Measurements from ENCODE around the gene CDC27. TPM values are rescaled to one million over a fixed set of nuclear protein-coding genes. Genes with fewer than 3 reads are reported as not detected.

The CDC27 gene
- total and polyA plus RNA-seq, 2 donors (not counting 3 experiments of a cell fraction or from before 2014, with no cell fraction given) = 76.1 to 172 TPM

DNA sequence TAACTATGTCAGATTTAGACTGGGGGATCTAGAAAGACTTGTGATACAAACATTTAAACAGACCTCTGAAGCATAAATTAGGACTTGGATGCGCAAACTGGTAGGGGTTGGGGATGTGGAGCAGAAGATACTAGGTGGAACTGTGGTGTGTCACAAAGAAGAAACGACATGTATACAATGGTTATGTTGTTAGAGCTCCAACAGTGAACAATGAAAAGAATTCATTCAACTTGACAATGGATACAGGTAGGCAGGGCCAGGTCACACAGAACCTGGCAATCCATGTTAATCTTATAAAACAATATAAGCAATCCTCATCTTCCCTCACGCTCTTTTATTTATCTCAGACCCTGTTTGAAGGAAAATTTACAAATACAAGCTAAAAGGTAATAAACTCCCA, 102.0 kb downstream of the CDC27 start:
- peaks cover 36% of the 10 kb centered on the region for H3K79me2 ChIP-seq (ENCODE audit: control insufficient read depth, insufficient read depth, low read length)
- dilution Hi-C loops (cut with MboI; ENCODE audit: extremely low pct_ligation_motif_present, low sequenced_read_pairs) = no loop called here
- H3K9ac ChIP-seq (replicated peaks; ENCODE audit: extremely low read depth, insufficient read depth, low read length) = no peak overlapping the region
- H3K4me1 ChIP-seq (ENCODE audit: control insufficient read depth, extremely low read depth, insufficient read depth, low read length) = no peaks in the 10 kb centered on the region
- no peaks in the 10 kb centered on the region for H3K36me3 ChIP-seq (ENCODE audit: control insufficient read depth in 2 of 2, extremely low read depth in 1 of 2, insufficient read depth in 2 of 2, low read length in 2 of 2)
- TF ChIP-seq, protein P1, sequence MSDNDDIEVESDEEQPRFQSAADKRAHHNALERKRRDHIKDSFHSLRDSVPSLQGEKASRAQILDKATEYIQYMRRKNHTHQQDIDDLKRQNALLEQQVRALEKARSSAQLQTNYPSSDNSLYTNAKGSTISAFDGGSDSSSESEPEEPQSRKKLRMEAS (IDR thresholded peaks at IDR 0.05; ENCODE audit: insufficient read depth, insufficient read length) = no peak
- TF ChIP-seq POLR2A (IDR thresholded peaks at IDR 0.05; ENCODE audit: low read depth, low read length) (no peak), FOS (IDR thresholded peaks at IDR 0.05; ENCODE audit: borderline replicate concordance, insufficient read depth, low read length) (no peak), EZH2 (IDR thresholded peaks at IDR 0.05; ENCODE audit: borderline replicate concordance, low read depth, low read length, severe bottlenecking) (no peak), JUN (IDR thresholded peaks at IDR 0.05; ENCODE audit: borderline replicate concordance, insufficient read depth, insufficient read length, low read depth) (no peak), POLR2AphosphoS5 (IDR thresholded peaks at IDR 0.05; ENCODE audit: insufficient read depth, low read depth, low read length) (no peak), GATA2 (IDR thresholded peaks at IDR 0.05; ENCODE audit: insufficient read depth, insufficient read length, low read depth, low read length) (no peak), MYC (IDR thresholded peaks at IDR 0.05; ENCODE audit: low read depth, low read length) (no peak)
- TF ChIP-seq, protein P2, sequence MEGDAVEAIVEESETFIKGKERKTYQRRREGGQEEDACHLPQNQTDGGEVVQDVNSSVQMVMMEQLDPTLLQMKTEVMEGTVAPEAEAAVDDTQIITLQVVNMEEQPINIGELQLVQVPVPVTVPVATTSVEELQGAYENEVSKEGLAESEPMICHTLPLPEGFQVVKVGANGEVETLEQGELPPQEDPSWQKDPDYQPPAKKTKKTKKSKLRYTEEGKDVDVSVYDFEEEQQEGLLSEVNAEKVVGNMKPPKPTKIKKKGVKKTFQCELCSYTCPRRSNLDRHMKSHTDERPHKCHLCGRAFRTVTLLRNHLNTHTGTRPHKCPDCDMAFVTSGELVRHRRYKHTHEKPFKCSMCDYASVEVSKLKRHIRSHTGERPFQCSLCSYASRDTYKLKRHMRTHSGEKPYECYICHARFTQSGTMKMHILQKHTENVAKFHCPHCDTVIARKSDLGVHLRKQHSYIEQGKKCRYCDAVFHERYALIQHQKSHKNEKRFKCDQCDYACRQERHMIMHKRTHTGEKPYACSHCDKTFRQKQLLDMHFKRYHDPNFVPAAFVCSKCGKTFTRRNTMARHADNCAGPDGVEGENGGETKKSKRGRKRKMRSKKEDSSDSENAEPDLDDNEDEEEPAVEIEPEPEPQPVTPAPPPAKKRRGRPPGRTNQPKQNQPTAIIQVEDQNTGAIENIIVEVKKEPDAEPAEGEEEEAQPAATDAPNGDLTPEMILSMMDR (IDR thresholded peaks at IDR 0.05; ENCODE audit: extremely low read depth in 1 of 2, insufficient read depth in 1 of 2, low read depth in 1 of 2, low read length in 2 of 2) = no peak
- no peaks in the 10 kb centered on the region for H4K20me1 ChIP-seq (replicated peaks; ENCODE audit: control insufficient read depth, extremely low read depth, insufficient read depth, low read length)
- DNase-seq (ENCODE audit: low read depth, low spot score) = no peak
- BruUV-seq (replicated peaks) = no TSS peak
- no peak for FAIRE-seq
- no peak overlapping the region for H2AFZ ChIP-seq (ENCODE audit: low read depth, low read length)
- no peak overlapping the region for H3K4me2 ChIP-seq (ENCODE audit: insufficient read depth, low read length)
- CTCF ChIA-PET = no interaction called here
- intact Hi-C loops (cut with micrococcal nuclease) = no loop called here
- no peak overlapping the region for H3K4me3 ChIP-seq (replicated peaks in 1 of 3; ENCODE audit: insufficient read depth in 1 of 3, low read depth in 1 of 3, low read length in 3 of 3)
- no peaks in the 10 kb centered on the region for H3K27me3 ChIP-seq (ENCODE audit: control insufficient read depth in 2 of 2, insufficient read depth in 2 of 2, low read length in 2 of 2)
- H3K9me3 ChIP-seq (replicated peaks; ENCODE audit: control insufficient read depth, insufficient read depth, low read length) = no peaks in the 10 kb centered on the region
- POLR2A ChIA-PET = no interaction called here
- H3K27ac ChIP-seq (ENCODE audit: insufficient read depth, low read depth, low read length) = no peak overlapping the region
- H3K9me1 ChIP-seq (replicated peaks; ENCODE audit: control insufficient read depth, extremely low read depth, insufficient read depth, low read length) = no peaks in the 10 kb centered on the region
